ENCODE data around the gene MARK3.

MARK3 gene

DNA sequence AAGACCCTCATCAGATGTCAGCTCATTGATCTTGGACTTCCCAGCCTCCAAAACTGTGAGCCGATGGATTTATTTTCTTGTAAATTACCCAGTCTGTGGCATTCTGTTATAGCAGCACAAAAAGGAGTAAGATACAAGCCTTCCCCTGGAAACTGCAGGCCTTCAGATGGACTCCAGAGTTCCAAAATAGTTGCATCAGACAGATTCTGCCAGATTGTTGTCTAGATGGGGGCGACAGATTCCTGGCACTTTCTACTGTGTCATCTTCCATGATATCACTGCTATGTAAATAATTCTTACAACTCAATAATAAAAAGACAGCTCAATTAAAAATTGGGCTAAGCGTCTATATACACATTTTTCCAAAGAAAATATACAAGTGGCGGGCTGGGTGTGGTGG is 17.2 kb upstream of the MARK3 start:
- DNase-seq: no peak

- no peak for DNase-seq
Observed at GRCh38 chr14:103370087-103370486, 15.1 kb upstream of the MARK3 start.

GRCh38 chr14:103372017-103372416 is 13.2 kb upstream of the MARK3 start:
- no peak for DNase-seq

GRCh38 chr14:103372552-103373304 is 12.5 kb upstream of the MARK3 start:
- DNase-seq: no peak

GRCh38 chr14:103374121-103374520 is 11.1 kb upstream of the MARK3 start:
- DNase-seq: no peak

DNA sequence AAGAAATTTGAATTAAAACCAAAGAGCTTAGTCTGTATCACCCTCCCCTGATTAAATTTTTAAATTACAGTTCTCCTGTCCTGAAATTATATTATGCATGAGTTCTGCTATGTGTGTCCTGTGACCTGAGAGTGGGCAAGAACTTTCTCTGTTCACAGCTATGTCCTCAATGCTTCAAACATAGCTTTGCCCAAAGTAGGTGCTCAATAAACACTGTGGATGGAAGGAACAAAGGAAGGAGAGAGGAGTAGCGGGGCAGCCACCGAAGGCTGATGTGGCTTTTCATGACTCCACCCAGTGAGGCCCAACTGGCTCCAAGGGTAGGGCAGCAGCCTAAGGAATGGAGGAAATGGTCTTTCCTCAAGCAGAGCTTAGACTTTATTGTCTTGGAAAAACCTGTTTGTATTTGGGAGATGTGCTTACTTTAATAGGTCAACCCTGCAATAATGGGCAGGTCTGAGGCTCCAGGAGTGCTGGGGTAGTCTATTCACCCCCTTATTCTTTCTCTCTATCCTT is 7.6 kb upstream of the MARK3 start:
- DNase-seq: no peak

DNA sequence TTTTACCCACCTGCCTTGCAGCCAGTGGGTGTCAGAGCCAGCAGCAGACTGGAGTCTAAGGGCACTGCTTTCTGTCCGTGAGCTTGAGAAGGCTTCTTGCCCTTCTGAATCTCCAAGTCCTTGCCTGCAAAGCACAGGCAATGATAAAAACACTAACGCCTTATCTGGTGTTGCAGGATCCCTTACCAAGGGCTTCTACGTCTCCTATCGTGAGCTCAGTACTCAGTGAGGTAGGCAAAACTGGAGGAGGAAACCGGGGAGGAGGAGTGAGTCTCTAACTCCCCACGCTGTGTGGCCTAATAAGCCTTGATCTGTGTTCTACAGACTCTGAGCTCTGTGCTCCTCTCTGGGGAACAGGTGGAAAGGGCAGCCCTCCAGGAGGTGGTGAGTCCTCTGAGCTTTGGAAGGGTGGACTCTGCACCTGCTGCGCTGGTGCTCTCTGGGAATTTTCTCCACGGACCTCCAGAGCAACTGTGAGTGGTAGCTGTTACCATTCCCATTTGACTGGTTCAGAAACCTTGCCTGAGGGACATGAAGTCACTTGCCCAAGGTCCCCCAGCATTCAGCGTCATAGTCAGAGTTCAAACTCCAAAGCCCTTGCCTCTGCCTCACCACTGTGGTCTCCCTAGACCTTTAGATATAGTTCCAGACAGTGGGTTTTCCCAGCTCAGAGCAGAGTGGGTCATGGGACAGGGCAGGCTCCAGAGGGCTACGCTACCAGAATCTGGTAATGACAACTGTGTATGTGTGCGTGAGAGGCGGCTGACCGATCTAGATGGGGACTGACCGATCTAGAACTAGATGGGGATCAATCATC is 7.0 kb upstream of the MARK3 start:
- DNase-seq: no peak

DNA sequence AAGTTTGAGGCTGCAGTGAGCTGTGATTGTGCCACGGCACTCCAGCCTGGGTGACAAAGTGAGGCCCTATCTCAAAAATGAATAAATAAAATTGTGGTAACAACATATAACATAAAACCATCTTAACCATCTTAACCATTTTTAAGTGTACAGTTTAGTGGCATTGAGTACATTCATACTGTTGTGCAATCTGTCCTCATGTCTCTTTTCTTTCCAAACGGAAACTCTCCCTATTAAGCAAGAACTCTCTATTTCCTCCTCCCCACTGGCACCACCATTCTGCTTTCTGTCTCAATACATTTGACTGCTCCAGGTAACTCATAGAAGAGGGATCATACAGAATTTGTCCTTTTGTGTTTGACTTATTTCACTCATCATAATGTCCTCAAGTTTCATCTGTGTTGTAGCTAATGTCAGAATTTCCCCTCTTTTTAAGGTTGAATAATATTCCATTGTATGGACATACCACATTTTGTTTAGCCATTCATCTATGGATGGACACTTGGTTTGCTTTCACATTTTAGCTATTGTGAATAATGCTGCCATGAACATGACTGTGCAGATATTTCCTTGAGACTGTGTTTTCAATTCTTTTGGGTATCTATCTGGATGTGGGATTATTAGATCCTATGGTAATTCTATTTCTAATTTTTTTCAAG is 4.4 kb upstream of the MARK3 start:
- no peak for DNase-seq

- DNase-seq: peak; percentile 19
Observed at GRCh38 chr14:103382376-103382775, 2.8 kb upstream of the MARK3 start.

- DNase-seq: no peak
Observed at GRCh38 chr14:103384450-103385151, 614 bp upstream of the MARK3 start.

DNA sequence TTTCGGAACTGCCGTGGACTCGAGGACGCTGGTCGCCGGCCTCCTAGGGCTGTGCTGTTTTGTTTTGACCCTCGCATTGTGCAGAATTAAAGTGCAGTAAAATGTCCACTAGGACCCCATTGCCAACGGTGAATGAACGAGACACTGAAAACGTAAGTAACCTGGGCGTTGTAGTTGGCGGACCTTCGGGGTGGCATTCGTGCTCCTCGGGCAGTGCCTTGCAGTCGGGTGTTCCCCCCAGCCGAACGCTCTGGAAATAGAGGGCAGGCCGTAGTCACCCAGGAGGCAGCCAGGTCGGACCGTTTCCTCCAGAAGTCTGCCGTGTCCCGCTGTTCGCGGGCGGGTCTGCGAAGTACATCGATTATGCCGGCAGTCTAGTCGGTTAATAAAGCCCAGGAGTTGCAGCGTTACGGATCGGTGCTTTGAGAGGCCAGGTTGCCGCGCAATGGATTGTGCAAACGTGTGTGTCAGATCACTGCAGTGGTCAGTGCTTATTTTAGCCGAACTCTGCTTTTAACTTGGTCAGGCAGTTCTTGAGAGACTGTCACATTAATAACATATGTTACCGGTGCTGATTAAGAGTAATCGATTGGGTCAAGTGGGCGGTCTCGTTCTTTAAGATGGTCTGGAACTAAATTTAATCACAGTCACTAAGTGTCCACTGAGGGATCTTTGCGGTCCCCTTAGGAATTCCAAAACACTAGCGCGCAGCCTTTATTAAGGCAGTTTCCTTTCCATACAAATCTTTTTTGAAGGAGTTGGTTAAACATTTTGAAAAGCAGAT is 906 bp downstream of the MARK3 start:
- peak; percentile 26 for DNase-seq

GRCh38 chr14:103386713-103387329 is 1.6 kb downstream of the MARK3 start:
- DNase-seq: no peak

GRCh38 chr14:103388664-103389063 is 3.4 kb downstream of the MARK3 start:
- no peak for DNase-seq

GRCh38 chr14:103390605-103391004 is 5.4 kb downstream of the MARK3 start:
- no peak for DNase-seq

DNA sequence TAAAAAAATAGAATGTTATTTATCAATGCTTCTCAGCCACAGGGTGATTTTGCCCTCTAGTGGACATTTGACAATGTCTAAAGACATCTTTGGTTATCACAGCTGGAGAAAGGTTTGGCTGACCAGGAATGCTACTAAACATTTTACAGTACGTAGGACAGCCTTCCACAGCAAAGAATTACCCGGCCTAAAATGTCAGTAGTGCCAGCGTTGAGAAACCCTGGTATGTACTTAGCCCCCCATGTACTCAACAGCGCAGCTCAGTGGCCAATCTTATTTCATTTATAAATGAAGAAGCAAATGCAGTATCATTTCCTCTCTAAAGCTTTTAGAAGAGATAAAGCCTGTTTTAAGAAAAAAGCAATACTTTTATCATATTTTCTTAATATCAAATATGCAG is 5.8 kb downstream of the MARK3 start:
- peak; percentile 54 for DNase-seq

- DNase-seq: no peak
Observed at GRCh38 chr14:103392106-103392505, 6.9 kb downstream of the MARK3 start.

DNA sequence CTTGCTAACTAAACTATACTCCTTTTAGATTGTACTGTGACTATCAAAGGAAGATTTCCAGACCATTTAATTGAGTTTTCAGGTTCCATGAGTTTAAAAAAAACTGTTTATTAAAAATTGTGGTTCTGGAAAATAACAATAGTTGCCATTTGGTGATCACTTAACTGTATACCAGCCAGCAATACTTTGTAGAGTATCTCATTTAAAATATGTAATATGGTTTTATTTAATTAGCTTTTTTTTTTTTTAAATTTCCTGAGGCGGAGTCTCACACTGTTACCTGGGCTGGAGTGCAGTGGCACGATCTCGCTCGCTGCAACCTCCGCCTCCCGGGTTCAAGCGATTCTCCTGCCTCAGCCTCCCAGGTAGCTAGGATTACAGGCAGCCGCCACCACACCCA is 7.4 kb downstream of the MARK3 start:
- no peak for DNase-seq

DNA sequence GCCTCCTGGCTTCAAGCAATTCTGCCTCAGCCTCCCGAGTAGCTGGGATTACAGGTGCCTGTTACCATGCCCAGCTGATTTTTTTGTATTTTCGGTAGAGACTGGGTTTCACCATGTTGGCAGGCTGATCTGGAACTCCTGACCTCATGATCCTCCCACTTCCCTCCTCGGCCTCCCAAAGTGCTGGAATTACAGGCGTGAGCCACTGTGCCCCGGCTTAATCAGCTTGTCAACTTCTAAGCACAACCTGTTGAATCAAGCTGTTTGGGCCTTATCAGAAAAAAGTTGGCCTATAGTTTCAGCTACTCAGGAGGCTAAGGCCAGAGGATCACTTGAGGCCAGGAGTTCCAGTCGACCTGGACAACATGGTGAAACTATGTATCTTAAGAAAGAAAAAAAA is 7.9 kb downstream of the MARK3 start:
- DNase-seq: no peak

DNA sequence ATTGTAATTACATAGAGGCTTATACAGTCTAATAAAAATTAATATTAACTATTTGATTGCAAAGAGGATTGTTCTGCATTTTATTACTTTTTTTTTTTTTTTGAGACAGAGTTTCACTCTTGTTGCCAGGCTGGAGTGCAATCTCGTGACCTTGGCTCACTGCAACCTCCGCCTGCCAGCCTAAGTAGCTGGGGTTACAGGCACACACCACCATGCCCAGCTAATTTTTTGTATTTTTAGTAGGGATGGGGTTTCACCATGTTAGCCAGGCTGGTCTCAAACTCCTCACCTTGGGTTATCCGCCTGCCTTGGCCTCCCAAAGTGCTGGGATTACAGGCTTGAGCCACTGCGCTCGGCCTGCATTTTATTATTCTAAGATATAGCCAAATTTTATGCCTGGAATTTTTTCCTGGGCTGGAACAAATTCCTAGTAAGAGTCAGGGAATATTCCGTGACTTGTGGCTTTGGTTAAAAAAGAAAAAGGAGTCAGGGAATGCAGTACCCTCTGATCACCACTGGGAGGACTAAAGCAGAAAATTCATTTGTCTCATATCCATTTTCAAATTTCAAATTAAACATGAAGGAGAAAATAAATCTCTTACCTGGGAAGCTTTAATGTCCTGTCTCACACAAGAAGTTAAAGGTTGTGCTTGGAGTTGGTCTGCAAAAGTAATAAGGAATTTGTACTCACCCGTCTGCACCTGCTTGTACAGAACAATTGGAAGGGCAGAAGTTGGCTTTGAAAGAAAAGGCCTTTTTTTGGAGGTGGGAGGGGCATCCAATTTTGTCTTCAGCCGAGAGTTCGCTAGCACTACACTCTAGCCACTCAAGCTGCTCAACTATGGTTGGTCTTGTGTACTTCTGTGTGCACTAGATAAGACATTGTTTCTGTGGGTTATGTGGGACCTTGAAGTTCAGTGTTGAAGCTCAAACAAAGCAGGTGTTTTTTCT is 8.7 kb downstream of the MARK3 start:
- peak; percentile 11 for DNase-seq

DNA sequence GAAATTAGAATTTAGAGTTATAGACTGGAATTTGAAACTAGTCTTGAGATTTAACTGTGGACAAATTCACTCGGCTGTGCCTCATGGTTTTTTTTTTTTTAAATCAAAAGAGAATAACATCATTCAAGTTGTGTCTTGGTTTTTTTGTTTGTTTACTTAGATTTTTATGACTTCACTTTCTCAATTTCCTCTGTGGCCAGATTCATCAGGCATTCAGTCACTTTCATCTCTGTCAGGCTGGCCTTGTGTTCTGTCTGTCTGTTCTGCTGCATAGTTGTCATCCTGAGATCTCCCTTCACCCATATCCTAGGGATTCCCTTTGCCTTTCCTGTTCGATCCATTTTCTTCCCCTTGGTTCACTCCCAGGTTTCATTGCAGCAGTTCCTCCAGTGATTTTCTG is 10.0 kb downstream of the MARK3 start:
- DNase-seq: no peak
